ENCODE results near the gene PLTP. TPM values are rescaled to one million over a fixed set of nuclear protein-coding genes. Genes with fewer than 3 reads are reported as not detected.
"Not testable (repeated sequence)": the region's sequence is repeated elsewhere in the genome, so short reads cannot be mapped to it uniquely, and the experiment has no call there.

PLTP gene
- total and polyA plus RNA-seq, 8 donors, result 35.5 to 158 (median 85.4) TPM

GRCh38 chr20:45904583-45905504 is 7.1 kb downstream of the PLTP start:
- no peaks in the 10 kb centered on the region for H3K9me3 ChIP-seq
- intact Hi-C loops (cut with DNase I), result no loop called here
- H3K27me3 ChIP-seq, result no peaks in the 10 kb centered on the region
- H3K4me3 ChIP-seq, result no peak overlapping the region
- TF ChIP-seq CTCF (IDR thresholded peaks at IDR 0.05), result no peak
- no peak for ATAC-seq
- H3K27ac ChIP-seq, result no peak overlapping the region
- no peaks in the 10 kb centered on the region for H3K4me1 ChIP-seq
- peaks cover 0 to 35% (median 0%) of the 10 kb centered on the region in 3 donors for H3K36me3 ChIP-seq
- FAIRE-seq, result no peak
- no peak for DNase-seq
- WGBS, 2 donors, result 82 to 84% methylated on average over 16 of the region's 16 CpGs

DNA sequence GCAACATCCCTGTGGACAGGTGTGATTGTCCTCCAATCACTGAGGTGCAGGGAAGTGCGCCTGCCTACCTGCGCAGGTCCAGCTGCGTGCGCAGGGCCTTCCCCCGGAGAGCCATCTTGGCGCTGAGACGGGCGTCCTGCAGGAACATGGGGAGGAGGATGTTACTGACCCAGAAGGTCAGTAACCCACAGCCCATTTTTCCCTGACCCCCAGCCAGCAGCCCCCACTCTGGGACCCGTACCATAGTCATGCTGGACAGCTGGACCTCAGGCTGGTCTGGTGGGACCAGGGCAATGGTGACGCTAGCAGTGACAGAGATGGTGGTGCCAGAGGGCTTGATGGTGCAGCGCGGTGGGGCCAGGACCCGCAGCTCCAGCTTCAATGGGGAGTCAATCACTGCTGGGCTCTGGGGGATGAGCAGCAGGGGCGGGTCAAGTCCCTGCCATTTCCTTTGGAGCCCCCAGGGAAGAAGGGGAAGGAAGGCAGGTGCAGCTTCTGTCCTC is 9.7 kb downstream of the PLTP start:
- FAIRE-seq, result no peak
- 92 to 95% methylated on average over 14 of the region's 14 CpGs for WGBS, 2 donors
- Histone ChIP-seq H3K4me1 (no peaks in the 10 kb centered on the region), H3K27ac (no peak overlapping the region), H3K36me3 (peaks cover 0 to 39% (median 0%) of the 10 kb centered on the region in 3 donors), H3K27me3 (no peaks in the 10 kb centered on the region), H3K4me3 (no peak overlapping the region), H3K9me3 (no peaks in the 10 kb centered on the region)
- no peak for TF ChIP-seq CTCF (IDR thresholded peaks at IDR 0.05)
- peak in 1 of 4 donors; percentile 14 for ATAC-seq
- DNase-seq, result no peak
- intact Hi-C loops (cut with DNase I), result no loop called here

- H3K27me3 ChIP-seq; ATAC-seq; H3K27ac ChIP-seq; H3K4me1 ChIP-seq; intact Hi-C loops (cut with DNase I); H3K4me3 ChIP-seq; H3K9me3 ChIP-seq; DNase-seq; FAIRE-seq: not testable (repeated sequence)
- H3K36me3 ChIP-seq, result peaks cover 0 to 39% (median 0%) of the 10 kb centered on the region in 3 donors
- 90 to 93% methylated on average over 6 of the region's 6 CpGs for WGBS, 2 donors
Observed at GRCh38 chr20:45901332-45901731, 10.6 kb downstream of the PLTP start.

GRCh38 chr20:45899046-45899835 is 12.7 kb downstream of the PLTP start:
- Histone ChIP-seq H3K9me3 (no peaks in the 10 kb centered on the region), H3K4me1 (no peaks in the 10 kb centered on the region), H3K27me3 (no peaks in the 10 kb centered on the region), H3K27ac (no peak overlapping the region), H3K4me3 (no peak overlapping the region), H3K36me3 (peaks cover 0 to 24% (median 0%) of the 10 kb centered on the region in 3 donors)
- intact Hi-C loops (cut with DNase I), result no loop called here
- 78 to 88% methylated on average over 9 to 13 of the region's 13 CpGs for WGBS, 2 donors
- TF ChIP-seq CTCF (IDR thresholded peaks at IDR 0.05), result no peak
- no peak for DNase-seq
- FAIRE-seq, result no peak
- no peak for ATAC-seq

- FAIRE-seq (no peak), DNase-seq (no peak), ATAC-seq (no peak)
- Histone ChIP-seq H3K27ac (no peak overlapping the region), H3K27me3 (no peaks in the 10 kb centered on the region), H3K4me3 (no peak overlapping the region), H3K9me3 (no peaks in the 10 kb centered on the region), H3K36me3 (peaks cover 0 to 22% (median 0%) of the 10 kb centered on the region in 3 donors), H3K4me1 (no peaks in the 10 kb centered on the region)
- no peak for TF ChIP-seq CTCF (IDR thresholded peaks at IDR 0.05)
- intact Hi-C loops (cut with DNase I), result no loop called here
- 90 to 91% methylated on average over 12 of the region's 12 CpGs for WGBS, 2 donors
Observed at GRCh38 chr20:45898285-45898684, 13.7 kb downstream of the PLTP start.
